HG03097 (cell line): ENCODE measurements around the gene VPS39.

ENCODE experiments used
- ATAC-seq: cut with Tn5 transposase; IDR thresholded peaks from one replicate; pipeline ENCODE4 v1.9.1; 2021; ENCODE audit not compliant: unreplicated experiment, low FRiP score

The VPS39 gene

GRCh38 chr15:42159381-42160015 is 48.6 kb downstream of the VPS39 start:
- no peak for ATAC-seq

- ATAC-seq = no peak
These were observed 49.2 kb downstream of the VPS39 start for GRCh38 chr15:42158941-42159340.

- ATAC-seq = no peak
These were observed 49.9 kb downstream of the VPS39 start for GRCh38 chr15:42157981-42158765.

GRCh38 chr15:42157381-42157780 is 50.7 kb downstream of the VPS39 start:
- ATAC-seq = no peak

- no peak for ATAC-seq
These were observed 51.7 kb downstream of the VPS39 start, which contains the start of gene PLA2G4F for GRCh38 chr15:42156243-42156922. TSS of gene PLA2G4F (minus strand) at chr15:42156636. CDS start at chr15:42156549, 87 bp downstream.

GRCh38 chr15:42155546-42156242 is 52.4 kb downstream of the VPS39 start:
- ATAC-seq = no peak

- no peak for ATAC-seq
These were observed 53.1 kb downstream of the VPS39 start for GRCh38 chr15:42154956-42155355.

GRCh38 chr15:42154212-42154941 is 53.7 kb downstream of the VPS39 start:
- ATAC-seq = no peak

GRCh38 chr15:42153874-42154211 is 54.3 kb downstream of the VPS39 start:
- ATAC-seq = no peak

- no peak for ATAC-seq
These were observed 55.0 kb downstream of the VPS39 start for GRCh38 chr15:42152921-42153698.

- ATAC-seq = no peak
These were observed 55.7 kb downstream of the VPS39 start for GRCh38 chr15:42152196-42152920.

- ATAC-seq = no peak
These were observed 56.4 kb downstream of the VPS39 start for GRCh38 chr15:42151736-42152135.

- no peak for ATAC-seq
These were observed 57.0 kb downstream of the VPS39 start for GRCh38 chr15:42151141-42151561.

- ATAC-seq = no peak
These were observed 57.7 kb downstream of the VPS39 start for GRCh38 chr15:42150219-42150970.

GRCh38 chr15:42149493-42150218 is 58.4 kb downstream of the VPS39 start:
- ATAC-seq = no peak

- no peak for ATAC-seq
These were observed 59.2 kb downstream of the VPS39 start for GRCh38 chr15:42148808-42149492.

GRCh38 chr15:42147431-42147735 is 60.7 kb downstream of the VPS39 start:
- ATAC-seq = no peak
